ENCODE measurements around the gene CACNB4.

Gene CACNB4

DNA sequence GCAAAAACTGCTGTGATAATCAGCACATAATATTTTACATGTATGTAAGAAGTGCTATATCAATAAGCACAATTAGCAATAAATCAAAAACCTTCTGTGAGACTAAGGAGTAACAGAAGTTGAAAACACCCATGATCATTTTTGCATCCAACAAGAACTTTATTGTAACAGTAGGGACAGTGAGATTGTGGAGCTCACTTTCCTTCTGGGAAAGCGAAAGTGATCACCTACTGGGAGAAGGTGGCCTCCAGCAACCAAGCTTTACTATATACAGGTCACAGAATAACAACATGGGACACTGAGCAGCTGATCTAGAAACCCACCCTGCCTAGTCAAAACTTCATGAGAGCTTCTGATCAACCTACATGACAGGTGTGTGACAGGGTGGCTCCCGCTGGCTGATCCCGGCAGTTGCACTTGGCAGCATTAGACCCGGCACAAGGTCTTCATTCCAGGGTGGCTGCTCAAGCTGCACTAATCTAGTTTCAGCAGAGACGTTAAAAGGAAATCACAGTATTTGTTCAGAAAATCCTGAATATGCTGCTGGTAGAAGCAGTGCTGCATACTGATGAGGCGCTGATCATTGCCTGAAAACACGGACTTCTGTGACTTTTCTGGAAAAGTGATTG is 207.2 kb downstream of the CACNB4 start:
- no peak for DNase-seq (ENCODE audit: low read depth)
- TF ChIP-seq, protein P1, sequence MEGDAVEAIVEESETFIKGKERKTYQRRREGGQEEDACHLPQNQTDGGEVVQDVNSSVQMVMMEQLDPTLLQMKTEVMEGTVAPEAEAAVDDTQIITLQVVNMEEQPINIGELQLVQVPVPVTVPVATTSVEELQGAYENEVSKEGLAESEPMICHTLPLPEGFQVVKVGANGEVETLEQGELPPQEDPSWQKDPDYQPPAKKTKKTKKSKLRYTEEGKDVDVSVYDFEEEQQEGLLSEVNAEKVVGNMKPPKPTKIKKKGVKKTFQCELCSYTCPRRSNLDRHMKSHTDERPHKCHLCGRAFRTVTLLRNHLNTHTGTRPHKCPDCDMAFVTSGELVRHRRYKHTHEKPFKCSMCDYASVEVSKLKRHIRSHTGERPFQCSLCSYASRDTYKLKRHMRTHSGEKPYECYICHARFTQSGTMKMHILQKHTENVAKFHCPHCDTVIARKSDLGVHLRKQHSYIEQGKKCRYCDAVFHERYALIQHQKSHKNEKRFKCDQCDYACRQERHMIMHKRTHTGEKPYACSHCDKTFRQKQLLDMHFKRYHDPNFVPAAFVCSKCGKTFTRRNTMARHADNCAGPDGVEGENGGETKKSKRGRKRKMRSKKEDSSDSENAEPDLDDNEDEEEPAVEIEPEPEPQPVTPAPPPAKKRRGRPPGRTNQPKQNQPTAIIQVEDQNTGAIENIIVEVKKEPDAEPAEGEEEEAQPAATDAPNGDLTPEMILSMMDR (IDR thresholded peaks at IDR 0.05; ENCODE audit: control insufficient read depth, insufficient read depth, low read depth, low read length, missing control alignments), result no peak
- H3K4me3 ChIP-seq (ENCODE audit: control insufficient read depth, low read depth, low read length), result no peak overlapping the region

DNA sequence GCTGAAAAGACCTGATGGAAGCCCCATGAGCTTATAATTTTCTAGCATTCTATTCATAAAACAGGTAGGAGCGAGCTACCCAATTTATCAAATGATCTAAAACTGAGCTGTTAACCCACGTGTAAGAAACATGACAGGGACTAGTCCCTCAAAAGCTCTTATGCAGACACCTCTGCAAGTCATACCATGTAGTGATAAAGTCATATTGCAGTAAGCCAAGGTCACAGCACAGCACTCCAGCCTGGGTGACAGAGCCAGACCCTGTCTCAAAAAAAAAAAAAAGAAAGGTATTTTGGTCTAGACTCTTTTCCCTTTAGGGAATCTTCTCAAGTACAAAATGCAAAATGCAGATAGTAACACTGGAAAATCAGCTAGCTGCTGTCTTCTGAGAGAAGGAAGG is 211.7 kb downstream of the CACNB4 start:
- no peak overlapping the region for H3K4me3 ChIP-seq (ENCODE audit: control insufficient read depth, low read depth, low read length)
- no peak for DNase-seq (ENCODE audit: low read depth)
- TF ChIP-seq, protein P1 (IDR thresholded peaks at IDR 0.05; ENCODE audit: control insufficient read depth, insufficient read depth, low read depth, low read length, missing control alignments), result no peak

DNA sequence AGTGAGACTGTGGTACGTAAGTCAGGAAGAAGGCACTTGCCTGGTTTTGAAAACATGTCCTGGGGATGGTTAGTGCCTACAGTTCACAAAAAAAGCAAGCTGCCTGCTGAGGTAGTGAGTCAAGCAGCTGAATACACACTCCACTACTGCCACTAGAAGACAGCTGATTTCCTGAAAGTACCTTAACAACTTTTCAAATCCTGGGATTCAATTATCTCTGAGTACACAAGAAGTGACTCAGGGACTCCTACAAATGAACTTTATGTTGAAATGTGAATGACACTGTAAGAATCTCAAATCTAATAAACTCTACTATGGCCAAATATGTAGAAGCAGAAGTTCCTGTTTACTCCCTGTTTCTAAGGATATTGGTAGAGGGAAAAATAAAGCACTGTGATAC is 212.6 kb downstream of the CACNB4 start:
- DNase-seq (ENCODE audit: low read depth), result no peak
- H3K4me3 ChIP-seq (ENCODE audit: control insufficient read depth, low read depth, low read length), result no peak overlapping the region
- TF ChIP-seq, protein P1 (IDR thresholded peaks at IDR 0.05; ENCODE audit: control insufficient read depth, insufficient read depth, low read depth, low read length, missing control alignments), result no peak

DNA sequence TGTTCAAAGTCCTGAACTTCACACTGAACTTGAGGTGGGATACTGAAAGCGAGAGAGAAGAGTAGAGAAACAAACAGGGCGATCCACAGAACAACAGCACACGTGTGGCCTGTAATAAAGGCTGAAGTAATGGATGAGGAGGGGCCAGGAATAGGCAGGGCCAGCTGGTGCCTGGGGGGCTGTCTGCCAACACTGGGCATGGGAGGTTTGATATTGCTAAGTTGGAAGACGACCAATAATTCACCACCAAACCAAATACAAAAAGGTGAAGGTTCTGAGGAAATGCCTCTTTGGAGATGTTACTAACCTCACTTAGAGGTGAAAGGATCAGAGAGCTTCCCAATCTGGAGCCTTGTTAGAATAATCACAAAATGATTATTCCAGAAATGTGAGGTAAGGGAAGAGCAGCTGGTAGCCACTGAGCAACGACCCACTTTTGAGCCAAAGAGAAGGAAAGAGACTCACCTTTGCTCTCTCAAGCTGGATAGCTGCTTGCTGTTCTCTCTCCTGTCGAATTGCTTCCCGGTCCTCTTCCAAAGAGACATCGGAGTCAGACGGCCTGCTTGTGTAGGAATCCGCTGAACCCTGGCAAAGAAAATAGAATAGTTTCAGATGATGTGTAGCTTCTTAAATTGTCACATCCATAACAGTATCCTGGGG is 215.9 kb downstream of the CACNB4 start:
- no peak overlapping the region for H3K4me3 ChIP-seq (ENCODE audit: control insufficient read depth, low read depth, low read length)
- TF ChIP-seq, protein P1 (IDR thresholded peaks at IDR 0.05; ENCODE audit: control insufficient read depth, insufficient read depth, low read depth, low read length, missing control alignments), result no peak
- DNase-seq (ENCODE audit: low read depth), result no peak

DNA sequence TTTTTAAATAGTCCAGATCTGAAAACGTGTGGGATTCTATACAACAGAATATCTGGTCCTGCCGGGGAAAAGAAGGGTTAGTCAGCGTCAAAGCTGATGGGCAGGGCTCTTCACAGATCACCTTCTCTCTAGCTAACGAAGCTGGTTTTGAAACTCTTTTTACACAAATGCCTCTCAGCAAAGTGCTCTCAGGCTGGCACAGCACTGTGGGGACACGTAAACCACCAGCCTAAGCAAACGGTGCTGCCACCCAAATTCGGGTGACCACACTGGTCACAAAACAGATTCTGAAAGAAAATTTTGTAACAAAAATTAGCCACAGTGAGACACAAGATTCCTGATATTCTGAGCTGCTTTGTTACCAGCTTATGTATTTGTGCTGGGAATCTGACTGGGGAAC is 217.5 kb downstream of the CACNB4 start:
- no peak overlapping the region for H3K4me3 ChIP-seq (ENCODE audit: control insufficient read depth, low read depth, low read length)
- DNase-seq (ENCODE audit: low read depth), result no peak
- TF ChIP-seq, protein P1 (IDR thresholded peaks at IDR 0.05; ENCODE audit: control insufficient read depth, insufficient read depth, low read depth, low read length, missing control alignments), result no peak

DNA sequence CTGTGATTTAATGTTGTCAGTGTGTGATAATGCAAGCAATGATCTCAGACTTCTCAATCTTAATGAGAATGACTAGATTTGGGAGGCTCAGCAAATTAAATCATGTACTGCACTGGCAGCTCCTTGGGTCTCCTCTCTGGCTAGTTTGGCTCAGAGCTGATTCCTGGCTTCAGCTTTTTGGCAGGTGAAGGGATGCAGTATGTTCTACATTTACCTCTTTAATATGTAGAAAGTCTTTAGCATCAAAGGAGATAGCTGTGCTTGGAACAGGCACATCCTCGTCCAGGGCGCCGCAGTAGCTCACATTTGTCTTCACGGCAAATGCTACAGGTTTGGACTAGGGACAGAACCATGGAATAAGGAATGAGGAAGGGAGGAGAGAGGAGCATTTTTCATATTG is 218.3 kb downstream of the CACNB4 start:
- H3K4me3 ChIP-seq (ENCODE audit: control insufficient read depth, low read depth, low read length), result no peak overlapping the region
- TF ChIP-seq, protein P1 (IDR thresholded peaks at IDR 0.05; ENCODE audit: control insufficient read depth, insufficient read depth, low read depth, low read length, missing control alignments), result no peak
- no peak for DNase-seq (ENCODE audit: low read depth)
